HTERT RPE-1 (cell line): ENCODE measurements around the gene VGLL1.

Source experiments
- in situ Hi-C: fragments of 300-500 bp; cut with MboI; formaldehyde crosslinking; loops from 4 replicates; pipeline ENCODE4 v1.14.3; 2020; ENCODE audit warnings: low sequenced_read_pairs

VGLL1 gene

GRCh38 chrX:136549226-136549625 lies 17.2 kb downstream of the VGLL1 start:
- in situ Hi-C loops, result no loop called here

GRCh38 chrX:136551410-136551809 lies 19.4 kb downstream of the VGLL1 start:
- in situ Hi-C loops, result no loop called here

- in situ Hi-C loops, result no loop called here
These were observed 23.7 kb downstream of the VGLL1 start for GRCh38 chrX:136555694-136556093.

- in situ Hi-C loops, result no loop called here
These were observed 40.0 kb downstream of the VGLL1 start for GRCh38 chrX:136572030-136572429.

- in situ Hi-C loops, result no loop called here
These were observed 42.5 kb downstream of the VGLL1 start for GRCh38 chrX:136574548-136574947.

GRCh38 chrX:136577552-136577951 lies 45.5 kb downstream of the VGLL1 start:
- in situ Hi-C loops, result no loop called here

GRCh38 chrX:136580316-136580715 lies 48.3 kb downstream of the VGLL1 start:
- in situ Hi-C loops, result no loop called here

- in situ Hi-C loops, result no loop called here
These were observed 50.6 kb downstream of the VGLL1 start for GRCh38 chrX:136582624-136583023.

GRCh38 chrX:136584545-136584944 lies 52.5 kb downstream of the VGLL1 start:
- in situ Hi-C loops, result no loop called here

- in situ Hi-C loops, result no loop called here
These were observed 53.2 kb downstream of the VGLL1 start for GRCh38 chrX:136585262-136585661.

- in situ Hi-C loops, result no loop called here
These were observed 53.9 kb downstream of the VGLL1 start for GRCh38 chrX:136585960-136586359.

GRCh38 chrX:136586386-136586785 lies 54.4 kb downstream of the VGLL1 start:
- in situ Hi-C loops, result no loop called here

- in situ Hi-C loops, result no loop called here
These were observed 55.5 kb downstream of the VGLL1 start for GRCh38 chrX:136587532-136587931.

- in situ Hi-C loops, result no loop called here
These were observed 56.0 kb downstream of the VGLL1 start for GRCh38 chrX:136588036-136588435.

- in situ Hi-C loops, result no loop called here
These were observed 58.0 kb downstream of the VGLL1 start for GRCh38 chrX:136589966-136590365.

- in situ Hi-C loops, result no loop called here
These were observed 65.3 kb downstream of the VGLL1 start for GRCh38 chrX:136597356-136597755.

GRCh38 chrX:136597954-136598353 lies 65.9 kb downstream of the VGLL1 start:
- in situ Hi-C loops, result no loop called here

GRCh38 chrX:136598631-136599030 lies 66.6 kb downstream of the VGLL1 start:
- in situ Hi-C loops, result no loop called here

- in situ Hi-C loops, result no loop called here
These were observed 68.0 kb downstream of the VGLL1 start for GRCh38 chrX:136600059-136600458.
